Adrenal gland (tissue), 19 donors: ENCODE measurements around the gene SLC48A1. TPM values are rescaled to one million over a fixed set of nuclear protein-coding genes. Genes with fewer than 3 reads are reported as not detected.
A peak's percentile ranks its signal among the peaks of the same experiment; 100 is the strongest.

ENCODE experiments used
- DNase-seq, 7 donors: peaks; one replicate each; pipeline ENCODE4 v3.0.0-alpha.2; 2019 to 2020
- H3K27ac ChIP-seq, 5 donors: fragments of 200-600 bp; sonication (generic) in 4 of 5; 1 replicate in 3 of 5; 2 replicates in 2 of 5; pipeline versions ENCODE4 v1.5.1 to v1.8.0; 2016 to 2020; ENCODE audit warnings: mild to moderate bottlenecking in 1 of 5
- H3K27me3 ChIP-seq: fragments of 200-600 bp; 2 replicates; pipeline ENCODE4 v1.8.0; 2021
- H3K36me3 ChIP-seq, 2 donors: fragments of 200-600 bp; replicated peaks in 1 of 2; 1 replicate in 1 of 2; 2 replicates in 1 of 2; pipeline versions ENCODE4 v1.5.1 to v1.8.0; 2018 to 2022
- H3K4me1 ChIP-seq, 2 donors: fragments of 200-600 bp; replicated peaks in 1 of 2; 1 replicate in 1 of 2; 2 replicates in 1 of 2; pipeline versions ENCODE4 v1.5.1 to v1.8.0; 2018 to 2021
- H3K4me3 ChIP-seq, 4 donors: fragments of 200-600 bp; sonication (generic) in 3 of 4; one replicate each; pipeline ENCODE4 v1.5.1; 2016 to 2018
- H3K9me3 ChIP-seq, 3 donors: fragments of 200-600 bp; sonication (generic) in 1 of 3; replicated peaks in 1 of 3; 1 replicate in 2 of 3; 2 replicates in 1 of 3; pipeline versions ENCODE4 v1.5.1 to v1.8.0; 2016 to 2021
- POLR2A ChIP-seq, 2 donors: fragments of 450-650 bp; IDR thresholded peaks; one replicate each; pipeline ENCODE4 v1.6.1; 2017; ENCODE audit warnings: antibody characterized with exemption in 2 of 2, mild to moderate bottlenecking in 2 of 2, moderate library complexity in 1 of 2
- WGBS, 4 donors: extraction: QIAGEN DNeasy Blood & Tissue Kit in 2 of 4; methylation state at CpG; one replicate each; pipeline versions ENCODE4 v1.1.5 to v1.1.7; 2013 to 2017; 5-methylcytosine and 5-hydroxymethylcytosine counted together
- intact Hi-C, 2 donors: fragments of 100-400 bp; cut with DNase I; formaldehyde crosslinking; loops; one replicate each; pipeline versions ENCODE4 v1.14.1 to v1.15.0; 2022 to 2023
- long read RNA-seq, 10 donors: library from polyadenylated mRNA in 3 of 10; unstranded in 2 of 10; stranded (forward) in 1 of 10; transcript quantifications; one replicate each; pipeline ENCODE4 v2.0.0 and lab custom pipeline, GENCODE V29; 2021 to 2026
- polyA plus RNA-seq, 3 donors: library from polyadenylated mRNA; stranded (reverse); fragments of 200-250 nt in 2 of 3; fragments of 350-450 nt in 1 of 3; fragmentation: Illumina TruSeq in 1 of 3; extraction: RNeasy Lipid Tissue Mini Kit (QIAGEN cat#74804) in 1 of 3; gene quantifications; one replicate each; pipeline ENCODE4 v1.2.3, GENCODE V29; 2013 to 2014
- total RNA-seq, 9 donors: library from RNA; depleted of rRNA in 4 of 9; stranded (reverse); fragments of >200 nt in 4 of 9; fragments of 120-200 nt in 1 of 9; fragmentation: NEBNext Ultra II Directional in 1 of 9; extraction: Animal tissue kit (Norgen Biotek cat#: 25700) in 1 of 9; gene quantifications; one replicate each; pipeline versions ENCODE4 v1.1.0 to v1.2.4, GENCODE V29; 2013 to 2023
- TF ChIP-seq, protein P1 (sequence below), 6 experiments: fragments of 450-650 bp in 4 of 6; fragments of 200-600 bp in 2 of 6; sonication (generic) in 1 of 6; IDR thresholded peaks; 1 replicate in 5 of 6; 2 replicates in 1 of 6; pipeline versions ENCODE4 v1.5.1 to v1.8.0; 2016 to 2021; ENCODE audit warnings: antibody characterized with exemption in 6 of 6, mild to moderate bottlenecking in 2 of 6, moderate library complexity in 1 of 6
- donor health status: healthy with polysubstance abuse.
- donor health status: Bipolar disorder and iron deficiency.
- donor health status: DM: yes; HTN: yes; CAD: no.
- donor health status: DM: no; HTN: no; CAD: no.
- donor health status: DM: no; HTN: no; CAD: no.
- donor health status: DM: yes; HTN: yes; CAD: no.

The SLC48A1 gene
- total RNA-seq: 10 to 100 TPM in 8 of 9 donors, 1 to 10 TPM in 1; 8.5 to 91.9 (median 65.9) TPM
- 10 to 100 TPM; 36.3 to 51.0 (median 44.8) TPM for polyA plus RNA-seq
- long read RNA-seq, donor 1, transcript SLC48A1-201 (3 exons, 3,010 nt): major isoform, 8 of 8 reads
- long read RNA-seq, donor 1, partial matches to known transcripts: 0 of 8 reads
- long read RNA-seq, donor 1, other reads (novel, unspliced or antisense): 0 of 8 reads
- long read RNA-seq, donor 2, partial matches to known transcripts: 0 of 3 reads
- long read RNA-seq, donor 2, other reads (novel, unspliced or antisense): 0 of 3 reads
- long read RNA-seq, donor 3, transcript SLC48A1-201 (3 exons, 3,010 nt): major isoform, 8 of 8 reads
- long read RNA-seq, donor 3, partial matches to known transcripts: 0 of 8 reads
- long read RNA-seq, donor 3, other reads (novel, unspliced or antisense): 0 of 8 reads
- long read RNA-seq, donor 4, transcript SLC48A1-201 (3 exons, 3,010 nt): major isoform, 30 of 51 reads
- long read RNA-seq, donor 4, partial matches to known transcripts: 0 of 51 reads
- long read RNA-seq, donor 4, other reads (novel, unspliced or antisense): 20 of 51 reads
- long read RNA-seq, donor 5, transcript SLC48A1-201 (3 exons, 3,010 nt): major isoform, 134 of 165 reads
- long read RNA-seq, donor 5, partial matches to known transcripts: 1 of 165 reads
- long read RNA-seq, donor 5, other reads (novel, unspliced or antisense): 30 of 165 reads
- long read RNA-seq, donor 6, transcript SLC48A1-201 (3 exons, 3,010 nt): major isoform, 35 of 63 reads
- long read RNA-seq, donor 6, partial matches to known transcripts: 1 of 63 reads
- long read RNA-seq, donor 6, other reads (novel, unspliced or antisense): 27 of 63 reads
- long read RNA-seq, donor 7, transcript SLC48A1-201 (3 exons, 3,010 nt): major isoform, 5 of 28 reads
- long read RNA-seq, donor 7, partial matches to known transcripts: 23 of 28 reads
- long read RNA-seq, donor 7, other reads (novel, unspliced or antisense): 0 of 28 reads
- long read RNA-seq, donor 8, transcript SLC48A1-201 (3 exons, 3,010 nt): major isoform, 8 of 8 reads
- long read RNA-seq, donor 8, partial matches to known transcripts: 0 of 8 reads
- long read RNA-seq, donor 8, other reads (novel, unspliced or antisense): 0 of 8 reads
- long read RNA-seq, donor 9, partial matches to known transcripts: 0 of 2 reads
- long read RNA-seq, donor 9, other reads (novel, unspliced or antisense): 0 of 2 reads
- long read RNA-seq, donor 10, partial matches to known transcripts: 0 of 2 reads
- long read RNA-seq, donor 10, other reads (novel, unspliced or antisense): 0 of 2 reads

DNA sequence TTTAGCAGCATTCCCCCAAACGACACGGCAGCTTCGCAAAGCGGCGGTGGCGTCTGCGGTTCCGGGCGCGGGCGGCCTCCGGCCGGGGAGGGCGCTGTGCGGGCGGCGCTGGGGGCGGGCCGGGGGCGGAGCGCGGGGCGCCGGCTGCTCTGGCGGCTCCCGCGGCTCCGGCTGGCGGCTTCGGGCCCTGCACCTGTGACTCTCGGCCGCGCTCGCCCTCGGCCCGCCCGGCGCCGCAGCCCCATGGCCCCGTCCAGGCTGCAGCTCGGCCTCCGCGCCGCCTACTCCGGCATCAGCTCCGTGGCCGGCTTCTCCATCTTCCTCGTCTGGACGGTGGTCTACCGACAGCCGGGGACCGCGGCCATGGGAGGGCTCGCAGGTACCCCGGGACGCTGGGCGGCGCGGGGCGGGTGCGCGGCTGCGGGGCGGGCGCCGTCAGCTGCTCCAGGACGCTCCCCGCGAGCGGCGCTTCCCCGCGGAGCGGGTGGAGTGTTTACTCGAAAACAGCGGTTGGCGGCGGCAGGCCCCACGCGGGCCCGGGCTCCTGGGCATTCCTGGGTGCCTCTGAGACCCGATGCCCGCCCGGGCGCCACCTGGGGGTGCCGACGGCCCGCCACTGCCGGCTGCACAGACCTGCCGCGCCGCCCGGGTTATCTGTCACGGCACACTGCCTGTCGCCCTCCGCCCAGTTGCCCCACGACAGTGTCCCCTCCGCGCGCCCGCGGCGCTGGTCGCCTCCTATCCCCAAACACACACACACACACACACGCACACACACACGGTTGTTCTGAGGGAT lies at the start of gene SLC48A1:
SLC48A1 (plus strand) TSS at position 177 of the 796 bp plus-strand sequence; CDS start at position 244, 67 bp downstream.
- H3K36me3 ChIP-seq: no peaks in the 10 kb centered on the region
- TF ChIP-seq POLR2A (IDR thresholded peaks at IDR 0.05): peak; percentile 82 to 91
- TF ChIP-seq, protein P1, sequence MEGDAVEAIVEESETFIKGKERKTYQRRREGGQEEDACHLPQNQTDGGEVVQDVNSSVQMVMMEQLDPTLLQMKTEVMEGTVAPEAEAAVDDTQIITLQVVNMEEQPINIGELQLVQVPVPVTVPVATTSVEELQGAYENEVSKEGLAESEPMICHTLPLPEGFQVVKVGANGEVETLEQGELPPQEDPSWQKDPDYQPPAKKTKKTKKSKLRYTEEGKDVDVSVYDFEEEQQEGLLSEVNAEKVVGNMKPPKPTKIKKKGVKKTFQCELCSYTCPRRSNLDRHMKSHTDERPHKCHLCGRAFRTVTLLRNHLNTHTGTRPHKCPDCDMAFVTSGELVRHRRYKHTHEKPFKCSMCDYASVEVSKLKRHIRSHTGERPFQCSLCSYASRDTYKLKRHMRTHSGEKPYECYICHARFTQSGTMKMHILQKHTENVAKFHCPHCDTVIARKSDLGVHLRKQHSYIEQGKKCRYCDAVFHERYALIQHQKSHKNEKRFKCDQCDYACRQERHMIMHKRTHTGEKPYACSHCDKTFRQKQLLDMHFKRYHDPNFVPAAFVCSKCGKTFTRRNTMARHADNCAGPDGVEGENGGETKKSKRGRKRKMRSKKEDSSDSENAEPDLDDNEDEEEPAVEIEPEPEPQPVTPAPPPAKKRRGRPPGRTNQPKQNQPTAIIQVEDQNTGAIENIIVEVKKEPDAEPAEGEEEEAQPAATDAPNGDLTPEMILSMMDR (IDR thresholded peaks at IDR 0.05): peak in 3 of 6 experiments; percentile 11 to 40 (median 35)
- intact Hi-C loops: no loop called here
- peaks cover 42 to 55% of the 10 kb centered on the region in 2 donors for H3K4me1 ChIP-seq
- peak; percentile 65 to 82 (median 78) for DNase-seq
- peak within 1 kb of the TSS in 4 of 5 donors; percentile 74 to 87 (median 84) for H3K27ac ChIP-seq
- no peaks in the 10 kb centered on the region for H3K27me3 ChIP-seq
- no peaks in the 10 kb centered on the region for H3K9me3 ChIP-seq
- 0 to 2% (median 1%) methylated on average over 17 to 106 of the region's 106 CpGs for WGBS, 4 donors
- H3K4me3 ChIP-seq: peak within 1 kb of the TSS; percentile 57 to 78 (median 64)

DNA sequence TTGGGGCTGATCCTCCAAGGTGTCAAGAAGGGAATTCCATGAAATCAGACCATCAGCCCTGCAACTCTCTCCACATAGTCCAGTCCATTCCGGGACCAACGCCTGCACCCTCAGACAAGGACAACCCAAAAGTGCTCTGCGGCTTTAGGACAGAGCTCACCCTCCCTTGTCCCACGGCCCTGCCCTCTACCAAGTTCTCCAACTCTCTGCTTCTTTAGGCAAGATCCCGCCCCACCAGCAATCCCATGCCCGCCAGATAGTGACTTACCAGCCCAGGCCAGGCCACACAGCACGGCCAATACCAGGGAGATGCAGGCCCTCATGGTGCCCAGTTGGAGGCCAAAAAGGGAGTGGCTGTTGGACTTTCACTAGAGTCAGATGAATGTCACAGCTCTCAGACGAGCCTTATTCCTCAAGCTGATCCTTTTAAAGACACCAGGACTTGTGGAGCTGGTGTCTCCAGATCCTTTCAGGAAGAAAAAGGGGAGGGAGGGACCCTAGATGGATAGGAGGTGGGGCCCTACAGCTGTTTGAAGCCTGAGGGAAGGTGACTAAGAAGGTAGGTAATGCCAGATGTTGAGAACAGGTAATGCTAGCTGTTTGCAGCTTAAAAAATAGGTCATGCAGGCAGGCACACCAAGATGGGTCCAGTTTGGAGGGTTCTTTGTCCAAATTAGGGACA lies 47.8 kb upstream of the SLC48A1 start, which contains the start of gene ENDOU:
ENDOU (minus strand) TSS at position 400 of the 682 bp plus-strand sequence; CDS start at position 323, 77 bp downstream.
- no peak for TF ChIP-seq POLR2A (IDR thresholded peaks at IDR 0.05)
- TF ChIP-seq, protein P1 (IDR thresholded peaks at IDR 0.05): no peak
- no peaks in the 10 kb centered on the region for H3K27me3 ChIP-seq
- WGBS, 4 donors: 87 to 98% (median 97%) methylated on average over 7 to 8 of the region's 8 CpGs
- H3K4me3 ChIP-seq: no peak within 1 kb of the TSS
- intact Hi-C loops: no loop called here
- no peaks in the 10 kb centered on the region for H3K36me3 ChIP-seq
- H3K27ac ChIP-seq: no peak within 1 kb of the TSS
- no peaks in the 10 kb centered on the region for H3K4me1 ChIP-seq
- no peaks in the 10 kb centered on the region for H3K9me3 ChIP-seq
- DNase-seq: no peak

- H3K9me3 ChIP-seq: no peaks in the 10 kb centered on the region
- DNase-seq: no peak
- 60 to 72% (median 66%) methylated on average over 5 of the region's 5 CpGs for WGBS, 4 donors
- TF ChIP-seq POLR2A (IDR thresholded peaks at IDR 0.05): no peak
- TF ChIP-seq, protein P1 (IDR thresholded peaks at IDR 0.05): no peak
- H3K27ac ChIP-seq: no peak overlapping the region
- H3K4me1 ChIP-seq: no peaks in the 10 kb centered on the region
- intact Hi-C loops: no loop called here
- no peaks in the 10 kb centered on the region for H3K27me3 ChIP-seq
- no peak overlapping the region for H3K4me3 ChIP-seq
- H3K36me3 ChIP-seq: no peaks in the 10 kb centered on the region
These were observed 47.1 kb upstream of the SLC48A1 start for GRCh38 chr12:47725893-47726292.
